GM19238 (cell line): ENCODE measurements around the gene MARCO.
"Not testable (repeated sequence)": the region's sequence is repeated elsewhere in the genome, so short reads cannot be mapped to it uniquely, and the experiment has no call there.

ENCODE experiments used
- DNase-seq: peaks from one replicate; pipeline ENCODE4 v3.0.0; 2011; ENCODE audit warnings: low spot score; ENCODE audit not compliant: insufficient read length

MARCO gene

DNA sequence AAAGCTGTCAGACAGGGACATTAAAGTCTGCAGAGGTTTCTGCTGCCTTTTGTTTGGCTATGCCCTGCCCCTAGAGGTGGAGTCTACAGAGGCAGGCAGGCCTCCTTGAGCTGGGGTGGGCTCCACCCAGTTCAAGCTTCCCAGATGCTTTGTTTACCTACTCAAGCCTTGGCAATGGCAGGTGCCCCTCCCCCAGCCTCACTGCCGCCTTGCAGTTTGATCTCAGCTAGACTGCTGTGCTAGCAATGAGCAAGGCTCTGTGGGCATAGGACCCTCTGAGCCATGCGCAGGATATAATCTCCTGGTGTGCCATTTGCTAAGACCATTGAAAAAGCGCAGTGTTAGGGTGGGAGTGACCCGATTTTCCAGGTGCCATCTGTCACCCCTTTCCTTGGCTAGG is 61.9 kb downstream of the MARCO start:
- not testable (repeated sequence) for DNase-seq

DNA sequence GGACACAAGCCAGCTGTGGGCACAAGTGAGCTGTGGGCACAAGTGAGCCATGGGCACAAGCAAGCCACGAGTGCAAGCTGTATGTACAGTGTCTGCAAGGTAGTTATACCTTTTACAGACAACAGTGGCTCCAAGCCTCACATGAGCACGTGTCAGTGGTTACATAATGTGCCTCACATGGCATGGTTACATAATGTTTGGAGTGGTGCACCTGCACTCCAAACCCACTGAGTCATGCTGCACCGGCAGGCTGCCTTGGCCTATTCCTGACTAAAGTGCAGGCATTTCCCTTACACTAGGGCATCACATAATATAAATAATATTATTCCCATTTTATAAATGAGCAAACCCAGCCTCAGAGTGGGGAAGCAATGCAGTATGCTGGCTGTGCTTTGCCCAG is 62.6 kb downstream of the MARCO start:
- DNase-seq = no peak

GRCh38 chr2:119005051-119005450 is 63.1 kb downstream of the MARCO start:
- DNase-seq = no peak

DNA sequence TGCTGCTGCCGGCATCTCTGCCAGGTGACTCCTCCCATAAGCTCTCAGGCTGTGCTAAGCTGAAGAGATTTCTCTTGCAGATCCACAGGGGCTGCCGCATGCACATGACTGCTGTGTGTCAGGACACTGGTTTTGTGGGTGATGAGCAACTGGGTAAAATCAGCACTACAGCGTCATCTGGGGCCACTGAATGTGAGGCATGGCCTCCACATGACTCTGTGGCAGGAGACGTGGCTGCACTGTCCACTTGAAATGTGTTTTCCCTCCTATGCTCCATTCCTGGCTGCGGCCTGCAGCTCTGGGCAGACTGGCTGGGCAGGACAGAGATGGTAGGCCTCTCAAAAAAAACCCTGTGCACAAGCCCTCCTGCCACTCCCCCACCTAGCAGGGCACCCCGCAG is 63.6 kb downstream of the MARCO start:
- no peak for DNase-seq

DNA sequence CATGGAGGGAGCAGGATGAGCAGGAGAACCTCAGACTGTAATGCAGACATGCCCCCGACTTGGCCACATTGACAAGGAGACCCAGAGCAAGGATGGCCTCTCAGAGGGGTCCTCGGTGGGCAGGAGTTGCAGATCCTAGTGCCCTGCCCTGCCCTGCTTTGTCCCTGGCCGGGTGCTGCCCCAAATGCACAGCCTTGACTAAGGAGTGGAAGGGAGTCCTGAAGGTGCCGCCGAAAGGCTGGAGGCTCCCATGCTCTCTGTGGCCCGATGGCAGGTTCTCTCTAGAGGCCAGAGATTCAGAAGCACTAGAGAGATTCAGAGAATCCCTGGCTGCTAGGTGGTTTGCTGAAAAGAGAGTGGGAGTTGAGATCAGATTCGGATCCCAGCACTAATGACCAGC is 64.4 kb downstream of the MARCO start:
- DNase-seq = no peak

- no peak for DNase-seq
These were observed 66.1 kb downstream of the MARCO start for GRCh38 chr2:119008108-119008507.

- no peak for DNase-seq
These were observed 67.1 kb downstream of the MARCO start for GRCh38 chr2:119009110-119009509.

DNA sequence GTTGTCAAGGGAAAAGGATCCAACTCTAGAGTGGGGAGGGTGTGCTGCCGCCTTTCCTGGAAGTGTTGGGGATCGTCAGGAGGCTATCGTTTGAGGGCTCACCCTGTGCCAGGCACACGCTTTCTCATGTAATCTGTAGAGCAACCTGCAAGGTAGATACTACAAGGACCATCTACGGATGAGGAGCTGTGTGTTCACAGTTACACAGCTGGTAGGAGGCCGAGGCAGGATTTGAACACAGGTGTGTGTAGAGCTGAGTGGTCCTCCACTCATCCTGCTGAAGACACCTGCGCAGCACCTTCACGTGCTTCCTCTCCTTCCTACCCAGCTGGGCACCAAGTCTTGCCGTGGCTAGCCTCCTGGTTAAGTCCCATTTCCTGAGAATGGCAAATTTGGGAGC is 68.3 kb downstream of the MARCO start:
- DNase-seq = no peak

- DNase-seq = peak; percentile 17
These were observed 69.3 kb downstream of the MARCO start for GRCh38 chr2:119011162-119011909.

GRCh38 chr2:119011910-119012209 is 69.9 kb downstream of the MARCO start:
- DNase-seq = no peak

DNA sequence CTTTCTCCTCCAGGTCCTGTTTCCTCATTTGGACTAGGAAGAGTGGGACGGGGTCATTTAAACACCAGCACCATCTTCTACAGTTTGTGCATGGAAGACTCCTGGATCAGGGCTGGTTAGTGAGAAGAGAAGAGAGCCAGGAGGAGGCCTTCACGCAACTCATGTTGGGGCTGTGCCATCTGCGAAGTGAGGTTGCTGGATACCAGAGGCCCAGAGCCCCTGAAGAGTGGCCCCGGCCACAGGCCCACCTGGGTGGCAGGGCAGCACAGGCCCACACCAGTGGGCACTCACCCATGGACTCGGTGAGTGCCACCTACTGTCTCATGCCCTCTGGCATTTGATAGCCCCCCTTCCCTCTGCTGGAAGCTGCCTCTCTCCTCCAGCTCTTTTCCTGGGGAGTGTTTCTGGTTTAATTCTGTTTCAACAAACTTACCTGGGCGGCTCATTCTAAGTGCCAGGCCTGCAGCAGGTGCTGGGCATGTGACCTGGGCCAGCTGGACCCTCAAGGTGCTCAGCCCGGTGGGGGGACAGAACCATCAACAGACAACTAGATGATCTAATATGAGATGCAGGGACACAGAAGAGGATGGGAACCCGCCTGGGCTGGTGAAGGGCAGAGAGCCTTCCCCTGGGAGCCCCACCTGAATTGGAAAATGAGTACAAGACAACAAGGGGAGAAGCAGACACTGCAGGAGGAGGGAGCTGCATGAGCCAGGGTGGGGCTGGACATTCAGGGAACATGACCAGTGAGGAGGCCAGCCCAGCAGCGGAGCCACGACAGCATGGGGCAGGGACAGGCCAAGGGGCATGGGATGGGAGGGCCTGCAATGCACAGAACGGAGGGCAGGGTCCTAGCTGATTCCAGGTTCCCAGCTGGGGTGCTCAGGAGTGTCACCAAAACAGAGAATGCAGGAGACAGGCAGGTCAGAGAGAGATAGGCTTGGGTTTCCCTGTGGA is 70.6 kb downstream of the MARCO start:
- no peak for DNase-seq

- no peak for DNase-seq
These were observed 71.7 kb downstream of the MARCO start for GRCh38 chr2:119013671-119014070.

DNA sequence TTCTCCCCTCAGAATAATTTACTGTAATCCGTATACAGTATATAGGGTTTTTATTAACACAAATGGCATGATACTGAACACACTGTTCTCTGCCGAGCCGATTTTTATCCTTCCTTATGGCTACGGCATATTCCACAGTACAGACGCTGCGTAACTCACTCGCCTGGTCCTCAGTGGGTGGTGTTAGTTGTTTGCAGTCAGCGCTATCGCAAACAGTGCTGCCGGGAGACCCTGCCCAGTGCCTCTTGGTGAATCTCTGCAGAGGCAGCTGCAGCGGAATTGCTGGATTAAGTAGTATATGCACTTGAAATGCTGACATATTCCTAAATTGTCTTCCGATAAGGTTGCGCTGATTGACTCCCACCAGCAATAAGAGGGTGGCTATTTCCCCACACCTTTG is 73.9 kb downstream of the MARCO start:
- DNase-seq = no peak

DNA sequence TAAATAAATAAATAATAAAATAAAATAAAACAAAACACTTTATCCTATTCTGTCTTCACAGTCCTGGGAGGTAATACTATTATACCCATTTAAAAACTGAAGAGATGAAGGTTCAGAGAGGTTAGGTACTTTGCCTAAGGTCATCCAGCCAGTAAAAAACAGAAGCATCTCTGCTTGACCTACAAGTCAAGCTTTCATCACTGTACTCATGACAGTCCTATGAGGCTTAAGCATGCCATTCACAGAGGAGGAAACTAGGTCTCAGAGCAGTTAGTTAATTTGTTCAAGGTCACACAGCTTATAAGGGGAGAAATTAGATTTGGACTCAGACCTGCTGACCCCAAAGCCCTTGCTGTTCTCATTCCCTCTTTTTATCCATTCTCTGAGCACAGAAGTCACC is 77.5 kb downstream of the MARCO start:
- no peak for DNase-seq

DNA sequence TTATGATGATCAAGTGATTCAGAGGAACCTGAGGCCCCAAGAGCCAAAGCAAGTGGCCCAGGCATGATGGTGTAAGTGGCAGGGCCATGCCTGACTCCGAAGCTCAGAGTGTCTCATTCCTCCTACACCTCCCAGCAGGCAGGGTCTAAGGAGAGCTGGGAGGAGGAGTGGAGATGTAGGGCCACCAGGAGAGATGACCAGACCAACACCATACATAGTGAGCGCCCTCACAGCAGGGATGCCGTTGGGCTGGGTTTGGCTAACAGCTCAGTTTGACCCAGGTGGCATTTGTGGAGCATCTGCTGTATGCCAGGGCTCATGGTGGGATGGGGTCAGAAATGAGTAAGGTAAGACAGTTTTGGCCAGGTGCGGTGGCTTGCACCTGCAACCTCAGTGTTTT is 80.7 kb downstream of the MARCO start:
- DNase-seq = no peak

- no peak for DNase-seq
These were observed 81.5 kb downstream of the MARCO start for GRCh38 chr2:119023534-119023933.

- no peak for DNase-seq
These were observed 82.2 kb downstream of the MARCO start for GRCh38 chr2:119024152-119024551.

DNA sequence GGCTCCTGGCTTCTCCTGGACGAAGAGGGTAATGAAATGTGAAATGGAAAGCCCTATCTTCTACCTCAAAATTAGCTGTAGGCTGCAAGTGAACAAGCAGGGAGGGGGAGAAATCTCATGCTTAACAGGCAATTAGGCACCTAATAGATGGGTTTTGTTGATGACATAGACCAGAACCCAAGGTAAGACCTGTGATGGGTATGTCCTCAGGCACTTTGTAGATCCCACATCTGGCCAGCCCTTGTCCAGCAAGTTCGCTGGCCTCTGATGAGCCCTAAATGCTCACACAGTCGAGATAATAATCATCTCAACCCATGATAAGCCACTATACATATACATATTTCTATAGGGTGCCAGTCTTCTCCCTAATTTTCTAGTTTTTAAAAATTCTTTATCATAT is 82.6 kb downstream of the MARCO start:
- DNase-seq = no peak

DNA sequence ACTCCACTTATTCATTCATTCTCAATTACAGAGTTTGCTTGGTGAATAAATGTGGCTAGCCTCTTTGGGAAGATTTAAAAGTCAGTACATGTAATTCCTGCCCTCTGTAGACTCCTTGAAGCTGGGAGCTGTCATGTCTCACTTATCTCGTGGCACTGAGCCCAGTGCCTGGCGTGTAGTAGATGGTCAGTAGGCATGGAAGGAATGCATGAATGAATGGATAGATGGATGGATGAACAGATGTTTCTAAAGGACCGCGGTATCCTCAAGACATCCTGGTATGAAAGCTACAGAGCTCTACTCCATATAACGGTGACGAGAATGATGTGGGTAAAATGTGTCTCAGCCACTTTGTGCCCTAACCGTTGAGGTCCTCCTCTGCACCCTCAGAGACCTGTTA is 83.0 kb downstream of the MARCO start:
- no peak for DNase-seq

DNA sequence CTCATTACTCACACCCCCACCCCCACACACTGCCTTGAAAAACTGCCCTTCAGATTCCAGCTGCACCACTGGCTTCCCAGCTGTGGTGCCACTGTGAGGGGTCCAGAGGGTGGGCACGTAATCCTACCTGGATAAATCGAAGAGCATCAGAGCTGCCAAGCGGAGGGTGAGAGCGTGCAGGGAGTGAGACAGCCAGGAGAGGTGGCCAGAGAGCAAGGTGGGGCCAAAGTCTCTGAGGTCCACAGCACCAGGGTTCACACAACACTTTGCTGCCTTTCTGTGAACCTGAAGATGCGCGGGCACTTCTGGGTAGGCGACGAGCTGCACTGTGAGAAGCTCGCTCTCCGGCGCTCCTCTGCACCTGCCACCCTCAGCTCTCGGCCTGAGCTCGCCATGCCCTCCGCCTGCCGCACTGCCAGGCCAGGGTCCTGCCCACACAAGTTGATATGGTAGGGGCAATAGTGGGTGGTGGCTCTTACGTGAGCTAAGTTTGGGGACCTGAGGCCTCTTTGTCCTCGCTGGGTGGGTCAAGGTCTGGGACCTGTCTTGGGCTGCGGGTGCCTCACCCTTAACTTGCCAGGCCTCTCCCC is 83.9 kb downstream of the MARCO start:
- DNase-seq = no peak

GRCh38 chr2:119026890-119027289 is 84.9 kb downstream of the MARCO start:
- DNase-seq = no peak
